ENCODE results near the gene C12orf75.

DNA sequence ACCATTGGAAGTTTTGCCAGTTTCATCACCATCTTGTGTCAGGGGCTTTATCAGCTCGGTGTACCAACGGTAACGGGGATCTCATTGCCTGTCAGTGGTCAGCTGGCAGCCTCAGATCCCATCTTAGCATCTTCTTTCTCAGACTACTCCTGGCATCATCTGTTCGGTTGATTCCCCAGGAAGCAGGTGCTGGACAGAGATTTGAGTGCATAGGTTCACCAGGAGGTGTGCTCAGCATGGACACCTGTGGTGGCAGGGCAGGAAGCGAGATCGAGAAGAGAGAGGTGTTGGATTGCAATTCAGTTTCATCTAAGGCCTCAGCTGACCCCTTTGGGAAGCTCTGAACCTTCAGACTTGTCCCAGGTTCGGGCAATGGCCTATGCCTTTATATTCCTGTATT, 76.0 kb downstream of the C12orf75 start:
- TF ChIP-seq, protein P1, sequence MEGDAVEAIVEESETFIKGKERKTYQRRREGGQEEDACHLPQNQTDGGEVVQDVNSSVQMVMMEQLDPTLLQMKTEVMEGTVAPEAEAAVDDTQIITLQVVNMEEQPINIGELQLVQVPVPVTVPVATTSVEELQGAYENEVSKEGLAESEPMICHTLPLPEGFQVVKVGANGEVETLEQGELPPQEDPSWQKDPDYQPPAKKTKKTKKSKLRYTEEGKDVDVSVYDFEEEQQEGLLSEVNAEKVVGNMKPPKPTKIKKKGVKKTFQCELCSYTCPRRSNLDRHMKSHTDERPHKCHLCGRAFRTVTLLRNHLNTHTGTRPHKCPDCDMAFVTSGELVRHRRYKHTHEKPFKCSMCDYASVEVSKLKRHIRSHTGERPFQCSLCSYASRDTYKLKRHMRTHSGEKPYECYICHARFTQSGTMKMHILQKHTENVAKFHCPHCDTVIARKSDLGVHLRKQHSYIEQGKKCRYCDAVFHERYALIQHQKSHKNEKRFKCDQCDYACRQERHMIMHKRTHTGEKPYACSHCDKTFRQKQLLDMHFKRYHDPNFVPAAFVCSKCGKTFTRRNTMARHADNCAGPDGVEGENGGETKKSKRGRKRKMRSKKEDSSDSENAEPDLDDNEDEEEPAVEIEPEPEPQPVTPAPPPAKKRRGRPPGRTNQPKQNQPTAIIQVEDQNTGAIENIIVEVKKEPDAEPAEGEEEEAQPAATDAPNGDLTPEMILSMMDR (IDR thresholded peaks at IDR 0.05) = no peak
- no peak for TF ChIP-seq POLR2A (IDR thresholded peaks at IDR 0.05)

All from adrenal gland (tissue), 5 donors.